HEK293T (cell line): ENCODE data around the gene DDX24.

Source experiments
- ARNT ChIP-seq: fragments of 450-650 bp; IDR thresholded peaks from 2 replicates; pipeline ENCODE4 v1.6.1; 2017; ENCODE audit warnings: mild to moderate bottlenecking
- FOXK2 ChIP-seq: fragments of 450-650 bp; IDR thresholded peaks from 2 replicates; pipeline ENCODE4 v1.6.1; 2016; ENCODE audit warnings: mild to moderate bottlenecking
- L3MBTL2 ChIP-seq: fragments of 450-650 bp; conservative IDR thresholded peaks from 2 replicates; pipeline ENCODE4 v1.6.1; 2016; ENCODE audit warnings: mild to moderate bottlenecking

DNA sequence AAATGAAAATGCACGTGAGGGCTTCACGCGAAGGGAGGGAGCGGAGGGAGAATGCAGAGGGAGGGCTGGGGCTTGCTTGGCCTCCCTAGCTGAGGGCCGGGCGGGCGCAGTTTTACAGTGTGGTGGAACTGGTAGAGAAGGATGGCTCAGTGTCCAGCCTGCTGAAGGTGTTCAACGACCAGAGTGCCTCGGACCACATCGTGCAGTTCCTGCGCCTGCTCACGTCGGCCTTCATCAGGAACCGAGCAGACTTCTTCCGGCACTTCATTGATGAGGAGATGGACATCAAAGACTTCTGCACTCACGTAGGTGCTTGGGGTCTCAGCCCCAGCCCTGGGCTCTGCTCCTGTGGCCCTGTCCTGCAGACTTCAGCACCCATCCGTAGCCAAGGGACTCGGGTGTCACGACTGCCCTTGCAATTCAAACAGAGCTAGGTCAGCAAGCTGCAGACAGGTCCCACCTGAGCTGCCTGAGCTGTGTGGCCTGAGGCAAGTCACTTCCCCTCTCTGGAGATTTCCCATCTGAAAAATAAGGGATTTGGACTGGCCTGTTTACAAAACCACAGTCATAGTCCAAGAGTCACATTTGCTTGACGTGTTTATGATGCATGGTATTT is 36.4 kb downstream of the DDX24 start:
- no peak for TF ChIP-seq ARNT
- no peak for TF ChIP-seq L3MBTL2
- no peak for TF ChIP-seq FOXK2
